GM19035 (cell line): ENCODE data around the gene GSDME.

Source experiments
- ATAC-seq: cut with Tn5 transposase; IDR thresholded peaks from one replicate; pipeline ENCODE4 v1.9.1; 2021; ENCODE audit not compliant: unreplicated experiment

Gene GSDME

DNA sequence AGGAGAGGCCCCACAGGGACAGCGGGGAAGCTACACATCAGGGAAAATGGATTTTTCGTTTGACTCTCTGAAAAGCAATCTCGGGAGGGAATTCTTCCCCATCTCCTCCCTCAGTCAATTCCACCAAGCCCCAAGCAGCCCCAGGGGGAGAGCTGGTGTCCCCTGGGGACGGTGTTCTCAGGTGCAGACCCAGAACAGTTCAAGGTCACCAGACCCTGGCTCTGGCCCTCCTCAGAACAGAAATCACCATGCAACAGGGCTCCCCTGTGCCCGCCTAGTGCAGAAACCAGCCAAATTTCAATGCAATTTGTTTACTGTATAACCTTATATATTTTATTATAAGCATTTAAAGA lies 34.1 kb downstream of the GSDME start:
- ATAC-seq: no peak

DNA sequence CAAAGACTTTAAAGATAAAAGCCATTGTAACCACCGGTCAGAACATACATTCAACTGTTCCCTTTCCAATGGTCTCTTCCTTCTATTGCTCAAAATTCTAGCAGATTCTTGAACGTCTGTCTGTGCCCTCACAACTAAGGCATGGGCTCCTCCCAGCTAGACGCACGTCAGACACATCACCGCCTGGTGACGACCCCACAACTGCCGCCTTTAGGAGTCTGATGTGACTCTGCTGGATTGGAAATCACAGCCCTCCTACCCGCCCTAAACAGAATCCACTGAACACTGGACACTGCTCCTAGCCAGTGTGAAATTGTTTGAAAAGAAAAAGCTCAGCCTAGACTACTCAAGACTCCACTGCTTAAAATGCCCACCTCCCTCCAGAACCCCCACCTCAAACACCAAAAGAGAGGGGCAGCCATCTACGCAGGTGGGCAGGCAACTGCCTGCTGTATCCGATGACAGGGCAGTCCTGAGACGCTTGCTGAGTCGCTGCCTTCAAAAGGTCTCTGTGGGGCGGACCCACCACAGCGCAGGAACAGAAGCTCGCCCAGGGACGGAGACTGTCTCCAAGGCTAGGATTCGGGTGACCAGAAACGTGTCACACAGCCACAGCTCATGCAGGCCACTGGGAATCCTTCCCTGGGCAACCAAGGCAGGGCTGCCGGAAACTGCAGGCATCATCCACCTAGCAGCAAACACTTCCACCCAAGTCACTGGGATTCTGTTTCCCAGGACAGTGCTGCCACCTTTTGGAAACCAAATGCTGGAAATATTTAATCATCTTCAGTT lies 34.7 kb downstream of the GSDME start:
- ATAC-seq: no peak

DNA sequence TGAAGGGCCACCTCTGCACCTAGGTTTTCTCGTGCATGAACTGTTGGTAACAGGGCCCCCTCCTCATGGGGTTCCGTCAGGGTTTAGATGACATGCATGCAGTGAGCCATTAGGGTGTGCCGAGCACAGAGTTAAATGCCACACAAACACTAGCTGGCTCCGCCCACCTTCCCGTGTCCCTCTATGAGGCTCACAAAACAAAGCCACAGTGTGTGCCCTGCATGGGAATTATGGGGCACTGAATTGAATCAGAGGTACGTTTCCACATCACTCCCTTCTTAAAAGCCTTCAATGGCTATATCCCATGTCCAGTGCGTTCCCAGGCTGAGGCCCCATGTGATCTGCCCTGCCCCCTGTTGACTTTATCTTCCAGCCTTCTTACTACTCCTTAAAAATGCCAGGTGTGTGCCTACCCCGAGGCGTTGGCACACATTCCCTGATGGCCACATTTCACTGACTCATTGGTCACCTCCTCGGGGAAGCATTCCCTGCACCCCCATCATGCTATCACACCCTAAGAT lies 35.7 kb downstream of the GSDME start:
- ATAC-seq: no peak

DNA sequence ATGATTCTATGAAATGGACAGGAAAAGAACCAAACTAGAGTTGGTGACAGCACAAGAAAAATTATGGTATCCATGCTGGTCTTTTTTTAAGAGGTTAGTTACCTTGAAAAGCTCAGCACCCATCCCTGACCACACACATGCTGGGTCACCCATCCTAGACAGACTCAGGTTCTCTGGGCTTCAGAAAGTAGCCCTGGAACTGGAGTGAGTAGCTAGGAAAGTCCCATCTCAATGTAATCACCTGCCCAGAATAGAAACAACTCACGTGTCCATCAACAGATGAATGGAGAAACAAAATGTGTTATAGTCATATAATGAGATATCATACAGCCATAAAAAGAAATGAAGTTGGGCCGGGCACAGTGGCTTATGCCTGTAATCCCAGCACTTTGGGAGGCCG lies 37.0 kb downstream of the GSDME start:
- ATAC-seq: no peak

DNA sequence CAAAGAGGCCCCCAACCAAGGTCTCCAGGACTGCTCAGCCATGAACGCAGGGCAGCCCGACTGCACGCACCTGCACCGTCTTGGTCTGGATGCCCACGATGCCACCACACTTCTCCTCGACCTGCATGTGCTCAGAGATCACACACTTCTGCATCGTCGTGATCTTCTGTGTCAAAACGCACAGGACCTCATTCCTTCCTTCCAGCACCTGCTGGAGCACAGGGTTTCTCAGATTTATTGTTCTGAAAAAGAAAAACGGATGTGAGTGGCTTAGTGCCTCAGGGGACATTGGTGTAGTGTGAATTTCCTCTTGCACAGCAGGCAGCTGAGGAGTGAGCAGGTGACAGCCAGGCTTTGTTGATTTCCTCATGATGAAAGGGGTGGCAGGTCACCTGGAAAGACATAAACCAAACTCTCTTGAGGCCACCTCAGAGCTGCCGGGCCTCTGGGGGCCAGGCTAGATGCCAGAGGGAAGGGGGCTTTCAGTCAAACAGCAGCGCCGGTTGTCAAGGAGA lies 38.2 kb downstream of the GSDME start:
- ATAC-seq: peak; percentile 62

DNA sequence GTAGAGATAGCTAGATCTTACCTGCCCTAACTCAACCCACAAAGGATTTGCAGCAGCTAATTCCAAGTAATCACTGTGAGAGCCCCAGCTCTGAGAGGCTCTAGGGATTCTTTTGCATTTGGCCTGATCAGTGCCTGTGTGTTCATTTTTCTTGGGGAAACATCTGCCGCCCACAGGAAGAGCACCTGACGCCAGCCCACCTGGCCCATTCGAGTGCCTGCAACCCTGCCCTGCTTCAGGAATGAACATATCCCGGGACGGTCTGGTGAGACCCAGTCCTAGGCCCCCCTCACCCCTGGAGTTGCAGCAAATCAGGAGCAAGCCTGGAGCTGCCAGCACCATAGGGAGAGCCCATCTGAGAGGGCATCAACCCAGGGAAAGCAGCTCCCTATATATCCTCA lies 38.8 kb downstream of the GSDME start:
- ATAC-seq: no peak

DNA sequence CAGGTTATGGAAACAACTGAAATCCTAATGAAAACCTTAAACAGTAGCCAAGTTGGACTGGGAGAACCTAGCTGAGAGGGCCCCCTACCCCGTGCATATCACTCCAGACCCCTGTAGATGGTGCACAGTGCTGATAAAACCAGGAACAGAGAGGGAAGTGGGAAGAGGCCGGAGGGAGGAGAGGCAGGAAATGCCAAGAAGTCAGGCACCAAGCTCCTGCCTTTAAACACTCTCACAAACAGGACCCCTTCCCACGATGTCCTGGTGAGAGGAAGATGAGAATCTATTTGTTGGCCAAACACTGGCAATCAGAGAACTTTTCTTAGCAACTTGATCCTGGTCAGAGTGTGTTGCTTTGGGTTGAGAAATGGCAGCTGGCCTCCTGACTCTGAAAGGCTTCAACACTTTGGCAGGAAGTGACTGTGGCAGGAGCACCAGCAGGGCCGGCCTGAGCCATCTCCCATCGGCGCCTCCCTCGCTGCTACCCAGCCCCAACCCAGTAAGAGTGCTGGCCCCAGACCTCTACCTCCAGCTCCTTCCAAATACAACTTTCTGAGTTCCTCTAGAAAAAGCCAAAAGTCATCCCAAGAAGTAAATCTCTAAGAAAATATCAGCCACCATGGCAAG lies 39.5 kb downstream of the GSDME start:
- ATAC-seq: no peak

DNA sequence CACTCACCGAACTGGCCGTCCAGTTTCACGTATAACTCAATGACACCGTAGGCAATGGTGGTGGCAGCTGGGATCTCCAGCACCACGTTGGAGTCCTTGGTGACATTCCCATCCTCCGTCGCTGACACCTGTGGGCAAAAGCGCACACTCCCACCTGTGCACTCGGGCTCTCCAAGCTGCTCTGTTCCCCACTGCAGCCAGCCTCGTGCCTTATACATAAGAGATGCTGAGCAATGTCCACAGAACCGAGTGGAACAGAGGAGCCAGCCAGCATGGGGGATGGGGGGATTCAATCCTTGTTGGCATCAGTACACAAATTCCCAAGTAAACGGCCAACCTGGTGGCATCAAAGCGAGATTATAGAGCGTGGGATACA lies 40.0 kb downstream of the GSDME start:
- no peak for ATAC-seq

DNA sequence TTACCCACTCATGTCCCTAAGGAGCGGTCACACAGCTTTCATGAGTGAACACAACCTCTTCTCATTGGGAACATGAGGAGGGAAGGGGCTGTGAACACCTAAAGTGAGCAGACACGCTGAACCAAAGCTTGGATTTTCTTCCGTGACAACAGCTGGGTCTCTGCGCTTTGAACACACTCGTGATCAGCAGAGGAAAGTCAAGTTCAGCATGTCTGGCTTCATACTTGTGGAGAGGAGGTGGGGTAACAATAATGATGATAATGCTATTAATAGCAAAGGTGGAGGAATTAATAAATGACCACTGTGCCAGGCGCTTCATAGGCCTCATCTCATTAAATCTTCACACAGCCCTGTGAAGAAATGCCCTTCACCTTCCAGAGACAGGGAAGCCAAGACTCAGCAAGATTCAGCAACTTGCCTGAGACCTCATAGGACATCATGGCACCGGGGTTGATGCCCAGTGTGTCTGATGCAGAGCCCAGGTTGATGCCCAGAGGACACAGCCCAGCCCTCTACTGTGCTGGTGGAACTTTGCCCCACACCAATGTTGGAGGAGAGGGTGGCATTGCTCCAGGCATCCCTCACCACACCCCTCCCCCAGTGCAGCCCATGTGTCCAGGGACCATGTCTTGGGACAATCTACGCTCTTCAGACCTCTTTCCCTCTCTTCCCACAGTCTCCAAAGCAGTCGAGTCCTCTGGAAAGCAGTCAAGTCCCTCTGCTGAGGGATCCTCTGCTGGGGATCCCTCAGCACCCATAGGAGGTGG lies 40.6 kb downstream of the GSDME start:
- no peak for ATAC-seq

DNA sequence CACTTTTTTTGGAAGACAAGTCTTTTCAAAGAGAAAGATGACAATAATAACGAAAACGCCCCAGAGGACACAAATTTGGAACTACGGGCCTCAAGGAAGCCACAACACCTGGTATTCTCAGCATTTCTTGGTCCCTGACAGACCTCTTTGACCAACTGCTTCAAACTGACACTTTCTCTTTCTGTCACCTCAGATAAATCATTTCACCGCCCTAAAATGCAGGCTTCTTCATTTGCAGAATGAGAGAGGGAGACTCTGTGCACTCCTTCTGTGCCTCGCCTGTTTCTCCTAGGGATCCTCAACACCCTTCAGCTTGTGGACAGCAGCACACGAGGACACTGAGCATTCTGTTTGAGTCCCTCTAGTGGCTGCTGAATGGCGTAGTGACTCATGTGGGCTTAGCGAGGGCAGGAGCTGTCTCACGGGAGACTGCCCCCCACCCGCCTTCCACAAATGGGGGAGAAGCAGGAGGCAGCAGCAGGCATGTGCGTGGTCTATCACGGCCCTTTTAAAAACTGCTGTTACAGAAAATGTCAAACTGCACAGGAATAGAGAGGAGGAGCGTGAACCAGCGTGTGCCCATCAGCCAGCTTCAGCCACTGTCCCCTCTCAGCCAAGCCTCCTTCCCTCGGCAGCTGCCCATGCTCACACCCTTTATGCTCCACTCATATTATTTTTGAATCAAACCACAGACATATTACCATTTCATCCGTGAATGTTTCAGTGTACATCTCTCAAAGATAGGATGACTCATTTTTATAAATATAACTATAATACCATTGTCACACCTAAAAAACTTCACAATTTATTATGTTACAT lies 41.4 kb downstream of the GSDME start:
- peak; percentile 63 for ATAC-seq

DNA sequence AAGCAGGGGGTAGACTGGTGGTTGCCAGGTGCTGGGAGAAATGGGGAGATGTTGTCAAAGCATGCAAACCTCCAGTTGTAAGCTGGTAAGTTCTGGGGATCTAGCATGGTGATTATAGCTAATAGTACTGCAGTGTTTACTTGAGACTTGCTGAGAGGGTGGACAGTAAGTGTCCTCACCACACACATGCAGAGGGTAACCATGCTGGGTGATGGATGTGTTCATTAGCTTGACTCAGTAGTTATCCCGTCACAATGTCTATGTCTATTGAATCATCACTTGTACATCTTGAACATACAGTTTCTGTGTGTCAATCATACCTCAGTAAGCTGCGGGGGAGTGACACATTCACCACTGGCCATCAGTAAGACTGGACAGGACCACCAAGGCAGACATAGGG lies 42.1 kb downstream of the GSDME start:
- no peak for ATAC-seq

DNA sequence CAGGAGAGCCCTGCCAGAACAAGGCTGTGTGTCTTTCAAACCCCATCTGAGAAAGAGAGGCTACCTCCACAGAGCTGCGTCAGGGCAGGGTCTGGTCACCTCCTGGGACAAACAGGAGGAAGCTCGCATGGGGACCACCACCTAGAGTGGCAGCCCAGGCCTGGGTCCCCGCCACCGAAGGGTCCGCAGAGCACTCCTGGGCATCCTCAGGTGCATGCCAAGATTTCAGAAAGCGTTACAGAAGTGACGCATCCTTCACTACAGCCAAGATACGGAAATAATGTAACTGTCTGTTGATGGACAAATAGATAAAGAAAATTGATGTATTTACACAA lies 42.6 kb downstream of the GSDME start:
- no peak for ATAC-seq

DNA sequence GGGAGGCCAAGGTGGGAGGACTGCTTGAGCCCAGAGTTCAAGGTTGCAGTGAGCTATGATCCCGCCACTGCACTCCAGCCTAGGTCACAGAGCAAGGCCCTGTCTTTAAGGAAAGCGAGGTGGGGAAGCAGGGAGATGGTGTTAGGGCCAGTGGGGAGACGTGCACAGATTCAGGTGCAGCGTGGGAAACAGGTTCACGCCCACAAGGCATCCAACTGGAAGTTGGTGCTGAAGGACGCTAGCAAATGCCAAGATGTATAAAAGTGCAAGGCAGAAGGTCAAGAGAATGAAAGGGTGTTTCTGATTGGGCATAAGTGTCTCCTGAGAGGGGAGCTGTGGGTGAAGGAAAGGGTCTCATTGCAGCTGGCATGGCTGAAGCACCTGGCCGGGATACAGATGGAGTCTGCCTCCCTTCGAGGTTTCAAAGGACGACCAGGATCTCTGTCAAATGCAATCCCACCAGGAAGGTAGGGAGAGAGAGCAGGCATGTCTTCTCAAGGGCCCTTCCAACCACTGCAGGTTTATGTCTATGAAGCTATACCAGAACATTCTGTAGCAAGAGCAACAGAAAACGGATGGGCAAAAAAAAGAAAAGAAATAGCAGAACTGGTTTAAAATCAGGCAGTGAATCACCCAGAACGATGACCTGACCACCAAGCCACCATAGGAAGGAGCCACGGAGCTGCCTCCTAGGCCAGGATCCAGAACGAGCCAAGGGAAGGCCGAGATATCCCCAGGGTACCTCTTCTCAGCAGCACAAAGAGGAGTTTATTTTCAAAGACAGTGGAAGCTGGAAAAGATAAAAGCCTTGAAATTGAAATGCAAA lies 43.2 kb downstream of the GSDME start:
- ATAC-seq: no peak

DNA sequence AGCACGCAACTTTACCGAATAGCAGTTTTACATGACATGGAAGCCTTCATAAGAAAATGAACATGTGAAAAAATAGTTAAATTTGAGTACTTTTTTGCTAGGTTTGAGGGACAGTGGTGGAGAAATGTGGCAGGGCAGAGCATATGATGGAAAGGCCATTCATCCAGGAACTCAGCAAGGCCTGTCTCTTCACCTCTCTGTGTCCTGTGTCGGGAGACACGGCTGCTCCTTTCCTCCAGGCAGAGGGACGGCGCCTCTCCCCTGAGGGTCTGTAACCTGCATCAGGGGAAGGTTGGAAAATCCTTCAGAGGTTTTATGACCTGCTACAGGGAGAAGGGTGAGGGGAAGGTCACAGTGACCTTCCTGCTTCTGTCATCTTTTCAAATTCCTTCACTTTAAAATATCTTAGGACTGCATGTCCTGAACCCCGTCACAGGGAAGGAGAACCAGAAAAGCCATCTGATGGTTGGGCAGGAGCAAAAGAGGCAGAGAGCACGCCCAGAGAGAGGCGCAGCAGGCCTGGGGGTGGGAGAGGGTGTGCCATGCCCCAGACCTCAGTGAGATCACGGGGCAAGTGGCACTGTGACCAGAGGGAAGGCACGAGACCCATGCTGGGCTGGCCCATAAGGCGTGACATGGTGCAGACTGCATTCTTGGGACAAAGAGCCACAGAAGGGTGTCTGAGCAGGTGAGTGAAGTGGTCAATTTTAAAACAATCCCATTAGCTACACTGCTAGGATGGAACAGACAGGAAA lies 44.0 kb downstream of the GSDME start:
- no peak for ATAC-seq

DNA sequence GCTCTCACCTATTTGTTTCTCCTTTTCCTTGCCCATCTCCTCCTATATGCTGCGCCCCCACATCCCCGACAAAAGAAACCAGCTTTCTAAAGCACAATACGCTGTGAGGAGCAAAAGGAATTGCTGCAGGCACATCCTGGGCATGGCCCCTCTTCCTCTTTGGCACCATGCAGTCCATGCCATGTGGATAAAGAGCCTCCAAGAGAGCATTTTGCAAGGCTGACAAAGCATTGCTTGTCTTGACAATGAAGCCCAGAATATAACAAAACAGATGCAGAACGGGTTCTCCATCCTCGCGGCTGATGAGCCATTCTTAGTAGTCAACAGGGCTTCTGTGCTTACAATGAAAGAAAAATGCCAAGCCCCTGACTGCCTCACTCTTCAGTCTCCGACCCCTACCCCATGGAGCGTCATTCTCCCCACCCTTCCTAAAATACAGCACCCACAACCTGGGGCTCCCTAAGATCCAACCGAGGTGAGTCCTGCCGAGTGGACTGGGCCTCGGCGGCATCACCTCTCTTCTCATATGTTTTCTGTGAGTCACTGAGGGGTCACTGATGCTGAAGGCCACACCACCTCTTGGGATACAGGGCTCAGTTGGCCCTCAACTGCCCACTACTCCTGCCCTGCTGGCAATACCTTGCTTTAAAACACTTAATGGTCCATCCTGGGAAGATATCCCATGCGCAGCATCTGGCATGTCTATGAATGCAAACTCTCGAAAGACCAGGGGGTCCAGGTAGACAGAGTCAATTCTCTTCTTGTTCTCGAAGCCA lies 47.5 kb downstream of the GSDME start:
- no peak for ATAC-seq

DNA sequence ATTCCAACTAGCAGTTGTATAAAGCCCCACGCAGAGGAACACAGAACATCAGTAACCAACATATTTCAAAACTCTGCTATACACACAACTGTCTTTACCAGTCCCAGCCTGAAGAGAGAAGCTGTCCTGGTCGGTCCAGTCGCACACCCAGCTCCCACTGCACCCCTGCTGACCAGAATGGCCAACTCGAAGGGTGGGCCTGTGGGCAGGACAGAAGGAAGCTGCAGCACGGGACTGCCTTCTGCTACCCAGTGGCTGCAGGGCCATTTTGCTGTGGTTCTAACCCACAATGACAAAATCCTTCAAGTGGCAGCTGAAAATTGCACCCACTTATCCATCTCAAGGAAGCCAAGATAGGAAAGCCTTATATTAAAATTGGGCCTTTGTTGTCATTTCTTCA lies 48.2 kb downstream of the GSDME start:
- ATAC-seq: no peak

DNA sequence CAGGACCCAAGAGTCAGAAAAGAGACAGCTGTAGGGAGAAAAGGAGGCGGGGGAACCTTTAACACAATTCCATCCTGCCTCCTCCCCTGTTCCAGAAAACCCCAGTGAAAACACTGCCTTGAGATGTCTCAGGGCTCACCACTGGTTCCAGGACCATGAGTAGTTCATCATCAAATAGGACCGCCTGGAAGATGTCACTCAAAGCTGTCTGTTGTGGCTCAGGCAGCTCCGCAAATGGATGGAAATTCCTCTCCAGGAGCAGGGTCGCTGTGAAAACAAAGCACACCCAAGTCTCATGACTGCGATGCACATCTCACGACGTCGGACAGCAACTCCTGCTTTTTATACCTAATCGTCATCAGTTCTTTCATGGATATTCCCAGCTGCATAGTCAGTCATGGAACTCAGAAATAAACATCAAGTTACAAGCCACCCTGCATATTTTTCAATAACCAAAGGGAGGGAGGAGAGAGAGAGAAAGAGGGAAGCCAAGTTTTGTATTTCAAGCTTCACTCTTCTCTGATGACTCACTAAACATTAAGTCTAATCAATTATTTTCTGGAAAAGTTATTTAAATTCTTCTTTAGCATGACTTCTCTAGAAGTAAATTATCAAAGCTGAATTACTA lies 49.2 kb downstream of the GSDME start:
- no peak for ATAC-seq
